Activated T-helper 17 cell treated with anti-CD3 and anti-CD28 coated beads, Interleukin-2, amount 50 U/mL, for 72 hours (primary cell): ENCODE results near the gene TMEM138. TPM values are rescaled to one million over a fixed set of nuclear protein-coding genes. Genes with fewer than 3 reads are reported as not detected.
"Not testable (repeated sequence)": the region's sequence is repeated elsewhere in the genome, so short reads cannot be mapped to it uniquely, and the experiment has no call there.

Experiments
- ATAC-seq: fragments of 150-1000 bp; cut with Tn5 transposase; replicated peaks from 2 replicates; pipeline ENCODE4 v1.10.0; 2021; ENCODE audit warnings: mild to moderate bottlenecking, moderate library complexity
- H3K27ac Mint-ChIP-seq: one replicate; pipeline ENCODE4 v1.8.0; 2022; ENCODE audit warnings: mixed read lengths
- H3K27me3 Mint-ChIP-seq: one replicate; pipeline ENCODE4 v1.8.0; 2022; ENCODE audit warnings: mixed read lengths
- H3K36me3 Mint-ChIP-seq: one replicate; pipeline ENCODE4 v1.8.0; 2022; ENCODE audit warnings: low read depth, mild to moderate bottlenecking, mixed read lengths
- H3K4me1 Mint-ChIP-seq: one replicate; pipeline ENCODE4 v1.8.0; 2022; ENCODE audit warnings: mixed read lengths
- H3K4me3 Mint-ChIP-seq: one replicate; pipeline ENCODE4 v1.8.0; 2022; ENCODE audit warnings: mild to moderate bottlenecking, mixed read lengths
- H3K9me3 Mint-ChIP-seq: one replicate; pipeline ENCODE4 v1.8.0; 2022; ENCODE audit warnings: mixed read lengths
- total RNA-seq, 2 donors: library from RNA; stranded (reverse); gene quantifications; one replicate each; pipeline ENCODE4 v1.2.3, GENCODE V29; 2022

The TMEM138 gene
- total RNA-seq, 2 donors from 2014 or later, result 30.6 to 47.9 TPM

GRCh38 chr11:61367406-61367805 lies 5.2 kb downstream of the TMEM138 start:
- no peak for ATAC-seq
- H3K36me3 Mint-ChIP-seq, result peaks cover 90% of the 10 kb centered on the region
- H3K9me3 Mint-ChIP-seq, result no peaks in the 10 kb centered on the region
- no peak overlapping the region for H3K4me3 Mint-ChIP-seq
- H3K27me3 Mint-ChIP-seq, result no peaks in the 10 kb centered on the region
- H3K4me1 Mint-ChIP-seq, result peaks cover 21% of the 10 kb centered on the region
- H3K27ac Mint-ChIP-seq, result no peak overlapping the region

GRCh38 chr11:61368646-61369045 lies 6.5 kb downstream of the TMEM138 start:
- no peaks in the 10 kb centered on the region for H3K9me3 Mint-ChIP-seq
- H3K4me3 Mint-ChIP-seq, result no peak overlapping the region
- H3K4me1 Mint-ChIP-seq, result peaks cover 12% of the 10 kb centered on the region
- ATAC-seq, result no peak
- no peak overlapping the region for H3K27ac Mint-ChIP-seq
- no peaks in the 10 kb centered on the region for H3K27me3 Mint-ChIP-seq
- peaks cover 77% of the 10 kb centered on the region for H3K36me3 Mint-ChIP-seq

- H3K4me3 Mint-ChIP-seq, result no peak overlapping the region
- H3K27ac Mint-ChIP-seq, result peak overlapping the region; percentile 69
- H3K4me1 Mint-ChIP-seq, result peaks cover 9% of the 10 kb centered on the region
- H3K27me3 Mint-ChIP-seq, result no peaks in the 10 kb centered on the region
- no peaks in the 10 kb centered on the region for H3K9me3 Mint-ChIP-seq
- peaks cover 72% of the 10 kb centered on the region for H3K36me3 Mint-ChIP-seq
- ATAC-seq, result peak; percentile 51
These were observed 7.5 kb downstream of the TMEM138 start for GRCh38 chr11:61369372-61370348.

GRCh38 chr11:61370349-61371005 lies 8.3 kb downstream of the TMEM138 start:
- Mint-ChIP-seq H3K36me3 (peaks cover 73% of the 10 kb centered on the region), H3K9me3 (no peaks in the 10 kb centered on the region), H3K4me3 (no peak overlapping the region), H3K27me3 (no peaks in the 10 kb centered on the region), H3K27ac (peak overlapping the region; percentile 69), H3K4me1 (peaks cover 9% of the 10 kb centered on the region)
- peak; percentile 78 for ATAC-seq

GRCh38 chr11:61372659-61373420 lies 10.7 kb downstream of the TMEM138 start:
- H3K9me3 Mint-ChIP-seq, result no peaks in the 10 kb centered on the region
- H3K27ac Mint-ChIP-seq, result no peak overlapping the region
- ATAC-seq, result no peak
- no peaks in the 10 kb centered on the region for H3K27me3 Mint-ChIP-seq
- peaks cover 64% of the 10 kb centered on the region for H3K36me3 Mint-ChIP-seq
- peaks cover 9% of the 10 kb centered on the region for H3K4me1 Mint-ChIP-seq
- H3K4me3 Mint-ChIP-seq, result no peak overlapping the region

- H3K4me1 Mint-ChIP-seq, result no peaks in the 10 kb centered on the region
- ATAC-seq, result no peak
- no peaks in the 10 kb centered on the region for H3K27me3 Mint-ChIP-seq
These were observed 13.6 kb downstream of the TMEM138 start for GRCh38 chr11:61375761-61376108.

GRCh38 chr11:61377461-61378160 lies 15.4 kb downstream of the TMEM138 start:
- no peak overlapping the region for H3K4me3 Mint-ChIP-seq
- no peaks in the 10 kb centered on the region for H3K9me3 Mint-ChIP-seq
- no peak overlapping the region for H3K27ac Mint-ChIP-seq
- no peak for ATAC-seq
- peaks cover 24% of the 10 kb centered on the region for H3K36me3 Mint-ChIP-seq
- H3K27me3 Mint-ChIP-seq, result no peaks in the 10 kb centered on the region
- H3K4me1 Mint-ChIP-seq, result no peaks in the 10 kb centered on the region

More at GRCh38 chr11:61375761-61376108, 13.6 kb downstream of the TMEM138 start:
- peaks cover 36% of the 10 kb centered on the region for H3K36me3 Mint-ChIP-seq
- no peaks in the 10 kb centered on the region for H3K9me3 Mint-ChIP-seq
- H3K4me3 Mint-ChIP-seq, result no peak overlapping the region
- H3K27ac Mint-ChIP-seq, result no peak overlapping the region

GRCh38 chr11:61378713-61379313 lies 16.6 kb downstream of the TMEM138 start:
- no peaks in the 10 kb centered on the region for H3K27me3 Mint-ChIP-seq
- no peak overlapping the region for H3K4me3 Mint-ChIP-seq
- no peak for ATAC-seq
- H3K9me3 Mint-ChIP-seq, result no peaks in the 10 kb centered on the region
- peaks cover 24% of the 10 kb centered on the region for H3K36me3 Mint-ChIP-seq
- no peaks in the 10 kb centered on the region for H3K4me1 Mint-ChIP-seq
- H3K27ac Mint-ChIP-seq, result no peak overlapping the region

- peaks cover 10% of the 10 kb centered on the region for H3K36me3 Mint-ChIP-seq
- no peaks in the 10 kb centered on the region for H3K27me3 Mint-ChIP-seq
- no peaks in the 10 kb centered on the region for H3K4me1 Mint-ChIP-seq
- no peak overlapping the region for H3K27ac Mint-ChIP-seq
- no peaks in the 10 kb centered on the region for H3K9me3 Mint-ChIP-seq
- H3K4me3 Mint-ChIP-seq, result no peak overlapping the region
- no peak for ATAC-seq
These were observed 18.7 kb downstream of the TMEM138 start for GRCh38 chr11:61380884-61381283.

- not testable (repeated sequence) for ATAC-seq, H3K4me3 Mint-ChIP-seq, H3K27ac Mint-ChIP-seq, H3K9me3 Mint-ChIP-seq, H3K36me3 Mint-ChIP-seq, H3K4me1 Mint-ChIP-seq, H3K27me3 Mint-ChIP-seq
These were observed 21.7 kb downstream of the TMEM138 start for GRCh38 chr11:61383859-61384258.

GRCh38 chr11:61384271-61385242 lies 22.4 kb downstream of the TMEM138 start:
- no peak overlapping the region for H3K4me3 Mint-ChIP-seq
- no peaks in the 10 kb centered on the region for H3K36me3 Mint-ChIP-seq
- no peaks in the 10 kb centered on the region for H3K4me1 Mint-ChIP-seq
- H3K27me3 Mint-ChIP-seq, result no peaks in the 10 kb centered on the region
- ATAC-seq, result no peak
- H3K9me3 Mint-ChIP-seq, result no peaks in the 10 kb centered on the region
- no peak overlapping the region for H3K27ac Mint-ChIP-seq

- H3K4me3 Mint-ChIP-seq, result no peak overlapping the region
- no peaks in the 10 kb centered on the region for H3K9me3 Mint-ChIP-seq
- no peak for ATAC-seq
- peaks cover 12% of the 10 kb centered on the region for H3K4me1 Mint-ChIP-seq
- peaks cover 12% of the 10 kb centered on the region for H3K36me3 Mint-ChIP-seq
- no peak overlapping the region for H3K27ac Mint-ChIP-seq
- H3K27me3 Mint-ChIP-seq, result no peaks in the 10 kb centered on the region
These were observed 28.0 kb downstream of the TMEM138 start for GRCh38 chr11:61390161-61390560.
